ENCODE data around the gene ART3. TPM values are rescaled to one million over a fixed set of nuclear protein-coding genes. Genes with fewer than 3 reads are reported as not detected.
A peak's percentile ranks its signal among the peaks of the same experiment; 100 is the strongest.
"Not testable (repeated sequence)": the region's sequence is repeated elsewhere in the genome, so short reads cannot be mapped to it uniquely, and the experiment has no call there.

The ART3 gene
- total RNA-seq, 1 donor from 2014 or later = 0.40 TPM

DNA sequence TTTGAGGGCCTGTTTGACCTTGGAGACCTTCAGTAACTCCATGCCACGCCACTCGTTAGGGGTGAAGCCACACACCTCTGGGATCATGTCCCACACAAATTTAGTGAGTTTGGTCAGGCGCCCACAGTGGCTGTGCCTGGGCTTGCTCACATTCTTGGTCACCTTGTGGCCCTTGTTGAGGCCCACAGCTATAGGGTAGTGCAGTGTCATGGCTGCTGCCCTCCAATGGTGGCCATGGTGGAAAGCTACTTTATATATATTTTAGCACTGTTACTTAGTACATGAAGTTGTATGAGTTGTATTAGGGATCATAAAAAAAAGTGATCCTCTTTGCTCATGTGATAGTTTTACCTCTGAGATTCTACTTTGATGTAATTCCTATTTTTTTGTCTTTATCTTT, 37.7 kb upstream of the ART3 start:
- no peak for DNase-seq (ENCODE audit: low spot score)
- Mint-ChIP-seq H3K4me3 (ENCODE audit: unreplicated experiment) (no peak overlapping the region), H3K36me3 (ENCODE audit: low read depth) (no peaks in the 10 kb centered on the region), H3K27ac (ENCODE audit: unreplicated experiment) (no peak overlapping the region), H3K9me3 (ENCODE audit: low read depth) (no peaks in the 10 kb centered on the region), H3K4me1 (ENCODE audit: low read depth) (peaks cover 4% of the 10 kb centered on the region), H3K27me3 (ENCODE audit: low read depth) (peaks cover 8% of the 10 kb centered on the region)
- TF ChIP-seq, protein P1, sequence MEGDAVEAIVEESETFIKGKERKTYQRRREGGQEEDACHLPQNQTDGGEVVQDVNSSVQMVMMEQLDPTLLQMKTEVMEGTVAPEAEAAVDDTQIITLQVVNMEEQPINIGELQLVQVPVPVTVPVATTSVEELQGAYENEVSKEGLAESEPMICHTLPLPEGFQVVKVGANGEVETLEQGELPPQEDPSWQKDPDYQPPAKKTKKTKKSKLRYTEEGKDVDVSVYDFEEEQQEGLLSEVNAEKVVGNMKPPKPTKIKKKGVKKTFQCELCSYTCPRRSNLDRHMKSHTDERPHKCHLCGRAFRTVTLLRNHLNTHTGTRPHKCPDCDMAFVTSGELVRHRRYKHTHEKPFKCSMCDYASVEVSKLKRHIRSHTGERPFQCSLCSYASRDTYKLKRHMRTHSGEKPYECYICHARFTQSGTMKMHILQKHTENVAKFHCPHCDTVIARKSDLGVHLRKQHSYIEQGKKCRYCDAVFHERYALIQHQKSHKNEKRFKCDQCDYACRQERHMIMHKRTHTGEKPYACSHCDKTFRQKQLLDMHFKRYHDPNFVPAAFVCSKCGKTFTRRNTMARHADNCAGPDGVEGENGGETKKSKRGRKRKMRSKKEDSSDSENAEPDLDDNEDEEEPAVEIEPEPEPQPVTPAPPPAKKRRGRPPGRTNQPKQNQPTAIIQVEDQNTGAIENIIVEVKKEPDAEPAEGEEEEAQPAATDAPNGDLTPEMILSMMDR (IDR thresholded peaks at IDR 0.05) = no peak

DNA sequence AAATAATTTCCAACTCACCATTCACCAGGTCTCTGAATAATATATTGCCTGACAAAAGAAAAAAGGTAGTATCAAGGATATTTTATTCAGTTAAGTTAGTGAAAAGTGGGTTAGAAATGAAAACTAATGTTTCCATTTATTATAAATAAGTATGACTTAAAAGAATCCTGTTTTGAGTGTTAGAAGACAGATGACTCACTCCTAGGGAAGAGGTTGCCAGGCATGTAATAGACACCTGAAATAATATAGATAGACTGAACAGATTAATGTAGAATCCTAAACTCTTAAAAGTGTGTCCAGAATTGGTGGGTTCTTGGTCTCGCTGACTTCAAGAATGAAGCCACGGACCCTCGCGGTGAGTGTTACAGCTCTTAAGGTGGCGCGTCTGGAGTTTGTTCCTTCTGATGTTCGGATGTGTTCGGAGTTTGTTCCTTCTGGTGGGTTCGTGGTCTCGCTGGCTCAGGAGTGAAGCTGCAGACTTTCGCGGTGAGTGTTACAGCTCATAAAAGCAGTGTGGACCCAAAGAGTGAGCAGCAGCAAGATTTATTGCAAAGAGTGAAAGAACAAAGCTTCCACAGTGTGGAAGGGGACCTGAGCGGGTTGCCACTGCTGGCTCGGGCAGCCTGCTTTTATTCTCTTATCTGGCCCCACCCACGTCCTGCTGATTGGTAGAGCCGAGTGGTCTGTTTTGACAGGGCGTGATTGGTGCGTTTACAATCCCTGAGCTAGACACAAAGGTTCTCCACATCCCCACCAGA, 32.1 kb upstream of the ART3 start:
- DNase-seq (ENCODE audit: low spot score); H3K36me3 Mint-ChIP-seq (ENCODE audit: low read depth); H3K9me3 Mint-ChIP-seq (ENCODE audit: low read depth); H3K27me3 Mint-ChIP-seq (ENCODE audit: low read depth); H3K4me3 Mint-ChIP-seq (ENCODE audit: unreplicated experiment): not testable (repeated sequence)
- H3K27ac Mint-ChIP-seq (ENCODE audit: unreplicated experiment) = peak overlapping the region; percentile 55
- H3K4me1 Mint-ChIP-seq (ENCODE audit: low read depth) = peaks cover 12% of the 10 kb centered on the region

DNA sequence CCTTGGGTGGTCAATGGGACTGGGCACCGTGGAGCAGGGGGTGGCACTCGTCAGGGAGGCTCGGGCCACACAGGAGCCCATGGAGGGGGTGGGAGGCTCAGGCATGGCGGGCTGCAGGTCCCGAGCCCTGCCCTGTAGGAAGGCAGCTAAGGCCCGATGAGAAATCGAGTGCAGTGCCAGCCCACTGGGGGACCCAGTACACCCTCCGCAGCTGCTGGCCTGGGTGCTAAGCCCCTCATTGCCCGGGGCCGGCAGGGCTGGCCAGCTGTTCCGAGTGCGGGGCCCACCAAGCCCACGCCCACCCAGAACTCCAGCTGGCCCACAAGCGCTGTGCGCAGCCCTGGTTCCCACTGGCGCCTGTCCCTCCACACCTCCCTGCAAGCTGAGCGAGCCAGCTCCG, 31.2 kb upstream of the ART3 start:
- H3K27me3 Mint-ChIP-seq (ENCODE audit: low read depth); H3K27ac Mint-ChIP-seq (ENCODE audit: unreplicated experiment); H3K9me3 Mint-ChIP-seq (ENCODE audit: low read depth); H3K4me3 Mint-ChIP-seq (ENCODE audit: unreplicated experiment); DNase-seq (ENCODE audit: low spot score); H3K36me3 Mint-ChIP-seq (ENCODE audit: low read depth): not testable (repeated sequence)
- H3K4me1 Mint-ChIP-seq (ENCODE audit: low read depth) = peaks cover 12% of the 10 kb centered on the region

DNA sequence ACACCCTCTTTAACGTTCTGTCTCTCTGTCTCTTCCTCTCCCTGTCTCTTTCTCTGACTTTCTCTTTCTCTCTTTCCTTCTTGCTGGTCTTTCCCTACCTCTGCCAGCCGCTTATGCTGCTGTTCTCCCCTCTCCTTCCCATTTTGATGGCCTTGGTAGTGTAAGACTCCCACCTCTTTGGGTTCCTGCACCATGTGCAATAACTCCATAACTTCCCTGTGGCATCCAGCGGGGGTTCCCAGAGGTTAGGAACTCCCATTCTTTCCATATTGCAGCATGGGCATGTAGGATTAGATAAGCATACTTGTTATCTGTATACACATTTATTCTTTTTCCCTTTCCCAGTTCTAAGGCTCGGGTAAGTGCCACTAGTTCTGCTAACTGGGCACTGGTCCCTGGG, 29.8 kb upstream of the ART3 start:
- H3K36me3 Mint-ChIP-seq (ENCODE audit: low read depth); H3K9me3 Mint-ChIP-seq (ENCODE audit: low read depth); DNase-seq (ENCODE audit: low spot score); H3K27me3 Mint-ChIP-seq (ENCODE audit: low read depth); H3K27ac Mint-ChIP-seq (ENCODE audit: unreplicated experiment); H3K4me3 Mint-ChIP-seq (ENCODE audit: unreplicated experiment): not testable (repeated sequence)
- peaks cover 12% of the 10 kb centered on the region for H3K4me1 Mint-ChIP-seq (ENCODE audit: low read depth)

DNA sequence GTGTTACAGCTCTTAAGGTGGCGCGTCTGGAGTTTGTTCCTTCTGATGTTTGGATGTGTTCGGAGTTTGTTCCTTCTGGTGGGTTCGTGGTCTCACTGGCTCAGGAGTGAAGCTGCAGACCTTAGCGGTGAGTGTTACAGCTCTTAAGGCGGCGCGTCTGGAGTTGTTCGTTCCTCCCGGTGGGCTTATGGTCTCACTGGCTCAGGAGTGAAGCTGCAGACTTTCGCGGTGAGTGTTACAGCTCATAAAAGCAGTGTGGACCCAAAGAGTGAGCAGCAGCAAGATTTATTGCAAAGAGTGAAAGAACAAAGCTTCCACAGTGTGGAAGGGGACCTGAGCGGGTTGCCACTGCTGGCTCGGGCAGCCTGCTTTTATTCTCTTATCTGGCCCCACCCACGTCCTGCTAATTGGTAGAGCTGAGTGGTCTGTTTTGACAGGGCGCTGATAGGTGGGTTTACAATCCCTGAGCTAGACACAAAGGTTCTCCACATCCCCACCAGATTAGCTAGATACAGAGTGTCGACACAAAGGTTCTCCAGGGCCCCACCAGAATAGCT, 24.6 kb upstream of the ART3 start:
- not testable (repeated sequence) for H3K4me1 Mint-ChIP-seq (ENCODE audit: low read depth); H3K9me3 Mint-ChIP-seq (ENCODE audit: low read depth); H3K36me3 Mint-ChIP-seq (ENCODE audit: low read depth); H3K4me3 Mint-ChIP-seq (ENCODE audit: unreplicated experiment); H3K27ac Mint-ChIP-seq (ENCODE audit: unreplicated experiment); DNase-seq (ENCODE audit: low spot score)
- H3K27me3 Mint-ChIP-seq (ENCODE audit: low read depth) = peaks cover 14% of the 10 kb centered on the region

DNA sequence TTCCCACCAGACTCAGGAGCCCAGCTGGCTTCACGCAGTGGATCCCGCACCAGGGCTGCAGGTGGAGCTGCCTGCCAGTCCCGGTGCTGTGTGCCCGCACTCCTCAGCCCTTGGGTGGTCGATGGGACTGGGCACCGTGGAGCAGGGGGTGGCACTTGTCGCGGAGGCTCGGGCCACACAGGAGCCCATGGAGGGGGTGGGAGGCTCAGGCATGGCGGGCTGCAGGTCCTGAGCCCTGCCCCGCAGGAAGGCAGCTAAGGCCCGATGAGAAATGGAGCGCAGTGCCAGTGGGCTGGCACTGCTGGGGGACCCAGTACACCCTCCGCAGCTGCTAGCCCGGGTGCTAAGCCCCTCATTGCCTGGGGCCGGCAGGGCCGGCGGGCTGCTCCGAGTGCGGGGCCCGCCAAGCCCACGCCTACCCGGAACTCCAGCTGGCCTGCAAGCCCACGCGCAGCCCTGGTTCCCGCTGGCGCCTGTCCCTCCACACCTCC, 23.9 kb upstream of the ART3 start:
- not testable (repeated sequence) for H3K4me1 Mint-ChIP-seq (ENCODE audit: low read depth); H3K36me3 Mint-ChIP-seq (ENCODE audit: low read depth); H3K9me3 Mint-ChIP-seq (ENCODE audit: low read depth); H3K27ac Mint-ChIP-seq (ENCODE audit: unreplicated experiment); H3K4me3 Mint-ChIP-seq (ENCODE audit: unreplicated experiment); DNase-seq (ENCODE audit: low spot score)
- peaks cover 20% of the 10 kb centered on the region for H3K27me3 Mint-ChIP-seq (ENCODE audit: low read depth)

DNA sequence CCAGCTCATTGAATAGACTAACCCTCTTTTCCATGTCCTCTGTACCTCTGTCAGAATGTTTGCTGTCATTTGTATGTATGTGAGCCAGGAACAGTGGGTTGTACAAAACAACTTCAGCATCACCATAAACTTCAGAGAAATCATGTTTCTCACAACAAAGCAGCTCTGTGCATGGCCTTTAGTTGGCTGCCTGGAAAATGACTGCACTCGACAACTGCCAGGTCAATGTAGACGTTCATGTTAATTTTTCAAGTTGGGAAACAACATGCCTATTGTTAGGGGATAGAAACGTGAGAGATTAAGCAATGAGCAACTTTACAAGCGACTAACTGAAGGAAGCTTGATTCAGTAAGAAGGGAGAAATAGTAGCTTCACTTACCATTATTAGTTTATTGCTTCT, 20.8 kb upstream of the ART3 start:
- H3K27ac Mint-ChIP-seq (ENCODE audit: unreplicated experiment) = no peak overlapping the region
- no peaks in the 10 kb centered on the region for H3K4me1 Mint-ChIP-seq (ENCODE audit: low read depth)
- no peaks in the 10 kb centered on the region for H3K9me3 Mint-ChIP-seq (ENCODE audit: low read depth)
- H3K36me3 Mint-ChIP-seq (ENCODE audit: low read depth) = no peaks in the 10 kb centered on the region
- H3K4me3 Mint-ChIP-seq (ENCODE audit: unreplicated experiment) = no peak overlapping the region
- H3K27me3 Mint-ChIP-seq (ENCODE audit: low read depth) = peaks cover 38% of the 10 kb centered on the region
- TF ChIP-seq, protein P1 (IDR thresholded peaks at IDR 0.05) = no peak
- DNase-seq (ENCODE audit: low spot score) = no peak
